DMS 273 (cell line): Measurements from ENCODE around the gene S100A12.
"Not testable (repeated sequence)": the region's sequence is repeated elsewhere in the genome, so short reads cannot be mapped to it uniquely, and the experiment has no call there.

Experiments
- DNase-seq: peaks from one replicate; lab custom pipeline; 2025; ENCODE audit not compliant: unreplicated experiment; lab: John Stamatoyannopoulos, UW

Gene S100A12

DNA sequence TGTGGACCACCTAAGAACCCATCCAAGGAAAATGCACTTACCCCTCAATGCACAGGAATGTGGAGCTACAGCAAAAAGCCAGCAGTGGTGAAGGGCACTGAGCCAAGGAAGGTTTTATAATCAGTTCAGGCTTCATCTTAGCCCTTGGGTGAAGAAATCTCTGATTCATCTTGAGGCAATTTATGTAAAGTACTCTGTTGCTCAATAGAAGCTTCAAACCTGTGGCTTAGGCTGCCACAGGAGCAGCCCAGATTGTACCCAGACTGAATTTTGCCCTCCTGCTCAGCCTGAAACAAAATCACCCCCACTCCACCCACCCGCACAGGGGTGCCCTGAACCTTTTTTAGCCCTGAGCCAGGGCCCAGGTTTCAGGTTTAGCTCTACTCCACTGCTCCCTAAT, at the start of gene S100A12:
Gene S100A12 (minus strand): TSS at position 111 of the 400 bp plus-strand sequence. CDS start 1,029 bp downstream, outside the sequence.
- DNase-seq, result no peak

- peak; percentile 69 for DNase-seq
Measured at GRCh38 chr1:153422450-153423068, 47.1 kb upstream of the S100A12 start.

GRCh38 chr1:153420306-153420705, 44.9 kb upstream of the S100A12 start:
- DNase-seq, result no peak

GRCh38 chr1:153419436-153419793, 44.0 kb upstream of the S100A12 start:
- DNase-seq, result not testable (repeated sequence)

DNA sequence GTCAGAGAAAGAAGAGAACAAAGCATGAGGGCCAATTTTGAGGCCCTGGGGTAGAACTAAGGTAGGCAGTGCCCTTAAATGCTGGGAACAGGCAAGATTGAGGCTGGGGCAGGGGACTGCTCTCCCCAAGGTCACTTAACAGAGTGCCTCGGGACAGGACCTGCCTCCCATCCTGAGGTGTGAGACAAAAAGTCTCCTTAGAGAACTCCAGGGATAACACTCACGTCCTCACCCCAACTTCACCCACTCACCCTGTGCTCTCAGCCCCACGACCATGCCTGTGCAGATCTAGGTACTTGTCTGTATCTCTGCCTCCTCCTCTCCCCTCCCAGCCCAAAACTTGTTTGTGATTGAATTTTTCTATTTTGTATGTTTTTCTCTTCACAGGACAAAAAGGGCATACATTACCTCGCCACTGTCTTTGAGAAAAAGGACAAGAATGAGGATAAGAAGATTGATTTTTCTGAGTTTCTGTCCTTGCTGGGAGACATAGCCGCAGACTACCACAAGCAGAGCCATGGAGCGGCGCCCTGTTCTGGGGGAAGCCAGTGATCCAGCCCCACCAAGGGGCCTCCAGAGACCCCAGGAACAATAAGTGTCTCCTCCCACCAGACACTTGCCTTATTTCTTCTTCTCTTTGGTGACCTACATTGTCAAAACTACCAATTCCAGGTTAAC, 43.5 kb upstream of the S100A12 start:
- not testable (repeated sequence) for DNase-seq

- no peak for DNase-seq
Measured at GRCh38 chr1:153417136-153417888, 41.9 kb upstream of the S100A12 start.

- DNase-seq, result no peak
Measured at GRCh38 chr1:153415850-153416570, 40.6 kb upstream of the S100A12 start, which contains the start of gene S100A7A. Gene S100A7A (plus strand): TSS chr1:153416520. CDS start chr1:153418083, 1,563 bp downstream.

DNA sequence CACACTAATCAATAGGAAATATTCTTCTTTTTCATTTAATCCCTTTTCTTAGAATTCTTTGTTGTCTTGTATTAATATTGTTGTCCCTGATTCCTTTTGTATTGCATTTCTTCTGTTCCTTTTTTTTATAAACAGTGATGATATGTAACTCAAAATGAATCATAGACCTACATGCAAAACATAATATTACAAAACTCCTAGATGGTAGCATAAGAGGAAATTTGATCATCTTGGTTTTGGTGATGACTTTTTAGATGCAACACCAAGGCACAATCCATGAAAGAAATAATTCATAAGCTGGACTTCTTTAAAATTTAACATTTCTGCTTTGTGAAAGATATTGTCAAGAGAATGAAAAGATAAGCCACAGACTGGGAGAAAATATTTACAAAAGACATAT, 38.5 kb upstream of the S100A12 start:
- not testable (repeated sequence) for DNase-seq

DNA sequence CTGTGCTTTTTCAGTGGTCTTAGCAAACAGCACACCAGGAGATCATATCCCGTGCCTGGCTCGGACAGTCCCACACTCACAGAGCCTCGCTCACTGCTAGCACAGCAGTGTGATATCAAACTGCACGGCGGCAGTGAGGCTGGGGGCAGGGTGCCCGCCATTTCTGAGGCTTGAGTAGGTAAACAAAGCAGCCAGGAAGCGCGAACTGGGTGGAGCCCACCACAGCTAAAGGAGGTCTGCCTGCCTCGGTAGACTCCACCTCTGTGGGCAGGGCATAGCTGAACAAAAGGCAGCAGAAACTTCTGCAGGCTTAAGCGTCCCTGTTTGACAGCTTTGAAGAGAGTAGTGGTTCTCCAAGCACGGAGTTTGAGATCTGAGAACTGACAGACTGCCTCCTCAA, 31.9 kb upstream of the S100A12 start:
- not testable (repeated sequence) for DNase-seq

DNA sequence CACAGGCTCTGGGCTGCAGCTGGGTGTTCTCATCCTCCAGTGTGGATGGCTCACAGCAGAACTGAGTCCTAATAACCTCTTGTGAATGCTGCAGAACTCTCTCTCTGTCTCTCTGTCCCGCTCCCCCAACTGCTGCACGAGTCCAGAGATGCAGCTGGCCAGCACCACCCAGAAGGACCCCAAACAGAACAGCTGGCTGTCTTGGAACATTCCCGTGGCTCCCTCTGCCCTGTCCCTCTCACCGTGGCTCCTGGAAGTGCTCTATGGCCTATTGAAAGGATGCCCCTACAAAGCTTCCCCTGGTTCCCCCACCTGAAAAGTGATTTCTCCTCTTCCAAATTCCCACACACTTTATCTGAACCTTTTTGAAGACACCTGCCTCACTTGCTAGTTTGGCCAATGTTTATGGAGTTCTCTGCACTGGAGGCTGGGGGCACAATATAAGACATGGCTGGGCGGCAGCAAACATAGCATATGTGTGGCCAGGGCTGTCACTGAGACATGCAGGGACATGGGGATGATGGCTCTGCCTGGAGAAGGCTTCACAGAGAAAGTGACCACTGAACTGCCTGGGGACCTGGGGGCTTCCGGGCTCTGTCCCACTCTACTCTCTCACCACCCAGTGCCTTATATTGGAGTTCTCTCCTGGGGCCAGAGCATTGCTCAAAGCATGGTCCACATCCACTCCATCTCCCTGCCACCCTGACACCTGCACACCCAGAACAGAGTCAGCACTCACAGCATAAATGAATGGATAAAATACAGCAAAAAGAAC, 30.6 kb upstream of the S100A12 start:
- DNase-seq, result not testable (repeated sequence)

- DNase-seq, result peak; percentile 69
Measured at GRCh38 chr1:153404768-153405167, 29.3 kb upstream of the S100A12 start.

DNA sequence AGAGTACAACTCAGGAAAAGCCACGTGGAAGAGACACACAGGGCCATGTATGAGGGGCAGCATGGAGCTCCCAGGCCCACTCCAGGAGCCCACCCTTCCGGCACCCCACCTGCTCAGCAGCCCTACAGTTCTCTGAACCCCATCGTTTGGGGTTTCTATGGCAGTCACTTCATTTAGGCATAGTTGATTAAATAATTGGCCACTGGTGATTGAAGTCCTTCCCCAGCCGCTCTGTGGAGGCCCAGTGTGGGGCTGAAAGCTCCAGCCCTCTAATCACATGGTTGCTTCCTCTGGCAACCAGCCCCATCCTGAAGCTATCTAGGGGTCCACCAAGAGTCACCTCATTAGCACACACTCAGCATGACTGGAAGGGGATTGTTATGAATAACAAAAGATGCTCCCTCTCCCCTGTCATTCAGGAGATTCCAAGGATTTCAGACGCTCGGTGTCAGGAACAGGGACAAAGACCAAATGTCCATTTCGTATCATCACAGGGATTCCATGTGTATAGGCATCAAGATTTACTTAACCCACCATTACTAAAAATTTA, 28.7 kb upstream of the S100A12 start:
- DNase-seq, result no peak

- DNase-seq, result no peak
Measured at GRCh38 chr1:153403421-153404085, 28.1 kb upstream of the S100A12 start.

DNA sequence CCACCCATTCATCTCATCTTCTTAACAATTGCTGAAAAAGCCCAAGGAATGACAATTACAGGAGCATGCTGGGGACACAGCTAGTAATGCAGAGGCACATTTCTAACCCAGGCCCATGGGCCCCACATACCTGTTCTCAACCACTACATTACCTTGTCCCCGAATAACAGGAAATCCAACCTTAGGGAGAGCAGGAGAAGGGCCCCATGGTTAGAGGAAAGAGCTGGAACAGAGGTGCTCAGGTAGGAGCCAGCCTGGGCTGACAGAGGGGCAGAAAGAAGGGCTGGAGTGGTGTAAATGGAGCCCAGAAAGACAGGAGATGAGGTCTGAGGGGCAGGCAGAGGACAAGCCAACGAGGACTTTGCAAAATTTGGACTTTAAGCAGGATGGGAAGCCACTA, 26.8 kb upstream of the S100A12 start:
- DNase-seq, result no peak

- DNase-seq, result no peak
Measured at GRCh38 chr1:153401461-153401860, 26.0 kb upstream of the S100A12 start.

GRCh38 chr1:153400244-153400643, 24.8 kb upstream of the S100A12 start:
- peak; percentile 8 for DNase-seq

GRCh38 chr1:153399401-153400055, 24.1 kb upstream of the S100A12 start:
- DNase-seq, result no peak

GRCh38 chr1:153397924-153398651, 22.7 kb upstream of the S100A12 start:
- peak; percentile 29 for DNase-seq
